ENCODE measurements around the gene LHPP. TPM values are rescaled to one million over a fixed set of nuclear protein-coding genes. Genes with fewer than 3 reads are reported as not detected.

The LHPP gene
- total and polyA plus RNA-seq, 2 donors (not counting 1 experiment from before 2014, with no cell fraction given), result 10.2 to 15.6 TPM

DNA sequence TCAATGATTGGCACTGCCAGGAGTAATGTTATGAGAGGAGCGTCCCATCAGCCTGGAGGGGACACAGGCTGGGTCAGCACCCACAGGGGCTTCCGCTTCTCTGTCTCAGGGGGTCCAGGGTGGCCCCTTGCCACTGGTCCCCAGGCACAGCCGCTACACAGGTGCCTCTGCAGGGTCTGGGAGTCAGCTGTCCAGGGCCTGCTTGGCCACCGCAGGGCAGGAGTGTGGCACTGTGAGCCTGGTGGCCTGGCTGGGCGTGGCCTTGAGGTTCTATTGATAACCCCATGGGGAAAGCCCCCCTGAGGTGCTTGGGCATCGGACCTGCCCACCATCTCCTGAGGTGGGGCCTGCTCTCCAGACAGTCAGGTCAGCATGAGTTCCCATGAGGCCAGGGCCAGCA is 136.6 kb downstream of the LHPP start:
- H3K4me1 ChIP-seq (ENCODE audit: control insufficient read depth, extremely low read depth, insufficient read depth, low read length), result no peaks in the 10 kb centered on the region
- H3K4me2 ChIP-seq (ENCODE audit: extremely low read depth, insufficient read depth, low read length), result no peak overlapping the region
- no peak for TF ChIP-seq EZH2 (IDR thresholded peaks at IDR 0.05; ENCODE audit: low read length, missing control alignments)
- TF ChIP-seq, protein P1, sequence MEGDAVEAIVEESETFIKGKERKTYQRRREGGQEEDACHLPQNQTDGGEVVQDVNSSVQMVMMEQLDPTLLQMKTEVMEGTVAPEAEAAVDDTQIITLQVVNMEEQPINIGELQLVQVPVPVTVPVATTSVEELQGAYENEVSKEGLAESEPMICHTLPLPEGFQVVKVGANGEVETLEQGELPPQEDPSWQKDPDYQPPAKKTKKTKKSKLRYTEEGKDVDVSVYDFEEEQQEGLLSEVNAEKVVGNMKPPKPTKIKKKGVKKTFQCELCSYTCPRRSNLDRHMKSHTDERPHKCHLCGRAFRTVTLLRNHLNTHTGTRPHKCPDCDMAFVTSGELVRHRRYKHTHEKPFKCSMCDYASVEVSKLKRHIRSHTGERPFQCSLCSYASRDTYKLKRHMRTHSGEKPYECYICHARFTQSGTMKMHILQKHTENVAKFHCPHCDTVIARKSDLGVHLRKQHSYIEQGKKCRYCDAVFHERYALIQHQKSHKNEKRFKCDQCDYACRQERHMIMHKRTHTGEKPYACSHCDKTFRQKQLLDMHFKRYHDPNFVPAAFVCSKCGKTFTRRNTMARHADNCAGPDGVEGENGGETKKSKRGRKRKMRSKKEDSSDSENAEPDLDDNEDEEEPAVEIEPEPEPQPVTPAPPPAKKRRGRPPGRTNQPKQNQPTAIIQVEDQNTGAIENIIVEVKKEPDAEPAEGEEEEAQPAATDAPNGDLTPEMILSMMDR (conservative IDR thresholded peaks at IDR 0.05 in 1 of 2, IDR thresholded peaks at IDR 0.05 in 1 of 2; ENCODE audit: low read depth in 1 of 2, low read length in 2 of 2), result no peak
- no peaks in the 10 kb centered on the region for H3K79me2 ChIP-seq (ENCODE audit: control insufficient read depth, insufficient read depth, low read length)
- no peak overlapping the region for H3K9ac ChIP-seq (ENCODE audit: insufficient read depth, low read length)
- no peak for DNase-seq (ENCODE audit: low read depth in 2 of 2)
- H3K36me3 ChIP-seq (ENCODE audit: control insufficient read depth, insufficient read depth, low read length), result no peaks in the 10 kb centered on the region
- no peaks in the 10 kb centered on the region for H3K27me3 ChIP-seq (ENCODE audit: control insufficient read depth, insufficient read depth, low read length)
- no peak overlapping the region for H3K4me3 ChIP-seq (replicated peaks in 1 of 4; ENCODE audit: control extremely low read depth in 1 of 4, insufficient read depth in 1 of 4, low read depth in 3 of 4, low read length in 4 of 4)
- H3K9me3 ChIP-seq (ENCODE audit: control insufficient read depth, insufficient read depth, low read depth, low read length), result no peaks in the 10 kb centered on the region
- no peak overlapping the region for H2AFZ ChIP-seq (ENCODE audit: low read length)
- no peak overlapping the region for H3K27ac ChIP-seq (ENCODE audit: insufficient read depth, low read length)
- H4K20me1 ChIP-seq (ENCODE audit: control insufficient read depth, extremely low read depth, insufficient read depth, low read length), result no peaks in the 10 kb centered on the region

DNA sequence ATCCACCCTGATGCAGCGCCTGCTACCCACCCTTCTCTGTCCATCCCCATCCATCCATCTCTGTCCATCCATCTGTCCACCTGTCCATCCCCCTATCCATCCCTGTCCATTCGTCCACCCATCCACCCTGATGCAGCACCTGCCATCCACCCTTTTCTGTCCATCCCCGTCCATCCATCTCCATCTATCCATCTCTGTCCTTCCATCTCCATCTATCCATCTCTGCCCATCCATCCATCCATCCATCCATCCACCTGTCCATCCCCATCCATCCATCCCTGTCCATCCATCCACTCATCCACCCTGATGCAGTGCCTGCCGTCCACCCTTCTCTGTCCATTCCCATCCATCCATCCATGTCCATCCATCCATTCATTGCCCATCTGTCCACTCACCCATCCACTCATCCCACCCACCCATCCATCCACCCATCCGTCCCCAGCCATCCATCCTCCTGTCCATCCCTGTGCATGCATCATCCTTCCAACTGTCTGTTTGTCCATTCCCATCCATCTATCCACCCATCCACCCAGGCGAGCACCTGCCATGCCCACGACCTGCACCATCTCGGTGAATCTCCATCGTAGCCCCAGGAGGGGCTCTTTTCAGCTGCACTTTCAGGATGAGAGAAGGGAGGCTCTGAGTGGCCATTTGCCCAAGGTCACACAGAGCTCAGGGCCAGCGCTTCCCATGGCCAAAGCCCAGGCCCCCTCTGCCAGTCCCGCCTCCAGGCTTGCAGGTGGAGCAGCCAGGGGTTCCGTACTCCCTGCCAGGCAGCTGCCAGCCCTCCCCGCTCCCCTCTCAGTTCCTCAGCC is 137.4 kb downstream of the LHPP start:
- no peaks in the 10 kb centered on the region for H4K20me1 ChIP-seq (ENCODE audit: control insufficient read depth, extremely low read depth, insufficient read depth, low read length)
- H3K27me3 ChIP-seq (ENCODE audit: control insufficient read depth, insufficient read depth, low read length), result no peaks in the 10 kb centered on the region
- no peaks in the 10 kb centered on the region for H3K9me3 ChIP-seq (ENCODE audit: control insufficient read depth, insufficient read depth, low read depth, low read length)
- no peaks in the 10 kb centered on the region for H3K79me2 ChIP-seq (ENCODE audit: control insufficient read depth, insufficient read depth, low read length)
- H3K4me1 ChIP-seq (ENCODE audit: control insufficient read depth, extremely low read depth, insufficient read depth, low read length), result no peaks in the 10 kb centered on the region
- H3K27ac ChIP-seq (ENCODE audit: insufficient read depth, low read length), result no peak overlapping the region
- no peak overlapping the region for H2AFZ ChIP-seq (ENCODE audit: low read length)
- no peaks in the 10 kb centered on the region for H3K36me3 ChIP-seq (ENCODE audit: control insufficient read depth, insufficient read depth, low read length)
- no peak for TF ChIP-seq EZH2 (IDR thresholded peaks at IDR 0.05; ENCODE audit: low read length, missing control alignments)
- TF ChIP-seq, protein P1 (conservative IDR thresholded peaks at IDR 0.05 in 1 of 2, IDR thresholded peaks at IDR 0.05 in 1 of 2; ENCODE audit: low read depth in 1 of 2, low read length in 2 of 2), result no peak
- no peak overlapping the region for H3K4me3 ChIP-seq (replicated peaks in 1 of 4; ENCODE audit: control extremely low read depth in 1 of 4, insufficient read depth in 1 of 4, low read depth in 3 of 4, low read length in 4 of 4)
- DNase-seq (ENCODE audit: low read depth in 2 of 2), result no peak
- no peak overlapping the region for H3K4me2 ChIP-seq (ENCODE audit: extremely low read depth, insufficient read depth, low read length)
- H3K9ac ChIP-seq (ENCODE audit: insufficient read depth, low read length), result no peak overlapping the region

DNA sequence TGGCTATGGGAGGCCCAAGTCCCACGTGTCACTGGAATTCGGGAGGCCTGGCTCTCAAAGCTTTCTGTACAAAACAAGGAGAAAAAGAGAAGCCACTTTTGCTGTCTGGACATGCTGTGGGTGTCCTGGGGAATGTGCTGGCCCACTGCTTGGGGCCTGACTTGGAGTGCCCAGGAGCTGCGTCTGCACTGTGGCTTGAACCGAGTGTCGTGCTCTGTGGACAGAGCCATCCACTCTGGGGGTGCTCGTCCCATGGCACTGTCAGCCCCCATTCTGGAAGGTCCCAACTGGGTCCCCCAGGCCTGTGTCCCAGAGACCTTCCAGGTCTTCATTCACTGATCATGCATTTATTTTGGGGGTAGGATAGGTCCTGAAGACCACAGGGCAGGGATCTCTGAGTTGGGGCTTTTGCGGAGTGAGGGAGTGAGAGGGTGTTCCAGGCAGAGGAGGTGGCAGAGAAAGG is 138.0 kb downstream of the LHPP start:
- no peaks in the 10 kb centered on the region for H3K27me3 ChIP-seq (ENCODE audit: control insufficient read depth, insufficient read depth, low read length)

More for the DNA sequence above, 138.0 kb downstream of the LHPP start:
- Histone ChIP-seq H3K4me1 (ENCODE audit: control insufficient read depth, extremely low read depth, insufficient read depth, low read length) (no peaks in the 10 kb centered on the region), H4K20me1 (ENCODE audit: control insufficient read depth, extremely low read depth, insufficient read depth, low read length) (no peaks in the 10 kb centered on the region), H3K27ac (ENCODE audit: insufficient read depth, low read length) (no peak overlapping the region), H2AFZ (ENCODE audit: low read length) (no peak overlapping the region), H3K4me3 (replicated peaks in 1 of 4; ENCODE audit: control extremely low read depth in 1 of 4, insufficient read depth in 1 of 4, low read depth in 3 of 4, low read length in 4 of 4) (no peak overlapping the region), H3K36me3 (ENCODE audit: control insufficient read depth, insufficient read depth, low read length) (no peaks in the 10 kb centered on the region), H3K9me3 (ENCODE audit: control insufficient read depth, insufficient read depth, low read depth, low read length) (no peaks in the 10 kb centered on the region), H3K9ac (ENCODE audit: insufficient read depth, low read length) (no peak overlapping the region), H3K4me2 (ENCODE audit: extremely low read depth, insufficient read depth, low read length) (no peak overlapping the region), H3K79me2 (ENCODE audit: control insufficient read depth, insufficient read depth, low read length) (no peaks in the 10 kb centered on the region)
- no peak for DNase-seq (ENCODE audit: low read depth in 2 of 2)
- TF ChIP-seq, protein P1 (conservative IDR thresholded peaks at IDR 0.05 in 1 of 2, IDR thresholded peaks at IDR 0.05 in 1 of 2; ENCODE audit: low read depth in 1 of 2, low read length in 2 of 2), result no peak
- TF ChIP-seq EZH2 (IDR thresholded peaks at IDR 0.05; ENCODE audit: low read length, missing control alignments), result no peak
